Gastroesophageal sphincter (tissue), 4 donors: ENCODE measurements around the gene FSTL1. TPM values are rescaled to one million over a fixed set of nuclear protein-coding genes. Genes with fewer than 3 reads are reported as not detected.

ENCODE experiments used
- ATAC-seq: fragments of 150-250 bp; one replicate; pipeline ENCODE4 v1.9.1; 2016; ENCODE audit warnings: mild to moderate bottlenecking, moderate library complexity
- H3K27ac ChIP-seq, 4 donors: fragments of 200-600 bp; sonication (generic) in 3 of 4; 1 replicate in 3 of 4; 2 replicates in 1 of 4; pipeline ENCODE4 v1.5.1; 2016 to 2019
- H3K27me3 ChIP-seq: fragments of 200-600 bp; sonication (generic); one replicate; pipeline ENCODE4 v1.5.1; 2019
- H3K36me3 ChIP-seq, 2 donors: fragments of 200-600 bp; sonication (generic); one replicate each; pipeline ENCODE4 v1.5.1; 2019; ENCODE audit warnings: control low read depth in 1 of 2
- H3K4me1 ChIP-seq, 3 donors: fragments of 200-600 bp; sonication (generic); 1 replicate in 2 of 3; 2 replicates in 1 of 3; pipeline ENCODE4 v1.5.1; 2016 to 2019; ENCODE audit warnings: control low read depth in 2 of 3
- H3K4me3 ChIP-seq, 2 donors: fragments of 200-600 bp; sonication (generic); one replicate each; pipeline ENCODE4 v1.5.1; 2019; ENCODE audit warnings: mild to moderate bottlenecking in 1 of 2, moderate library complexity in 1 of 2
- H3K9me3 ChIP-seq, 3 donors: fragments of 200-600 bp; sonication (generic); one replicate each; pipeline ENCODE4 v1.5.1; 2017 to 2019; ENCODE audit warnings: control low read depth in 2 of 3
- EP300 ChIP-seq: sonication (generic); formaldehyde crosslinking; IDR thresholded peaks from one replicate; pipeline ENCODE4 v1.6.1; 2017; ENCODE audit warnings: antibody characterized with exemption, mild to moderate bottlenecking
- POLR2A ChIP-seq, 2 donors: fragments of 450-650 bp; IDR thresholded peaks; one replicate each; pipeline ENCODE4 v1.6.1; 2017; ENCODE audit warnings: antibody characterized with exemption in 2 of 2, mild to moderate bottlenecking in 2 of 2, moderate library complexity in 1 of 2
- POLR2AphosphoS5 ChIP-seq: sonication (generic); formaldehyde crosslinking; IDR thresholded peaks from one replicate; pipeline ENCODE4 v1.6.1; 2017; ENCODE audit warnings: antibody characterized with exemption
- WGBS, 2 donors: methylation state at CpG; one replicate each; pipeline ENCODE4 v1.1.5; 2018; ENCODE audit warnings: low coverage in 1 of 2; 5-methylcytosine and 5-hydroxymethylcytosine counted together
- total RNA-seq, 4 donors: library from RNA; depleted of rRNA; stranded (reverse); fragments of >200 nt; gene quantifications; one replicate each; pipeline ENCODE4 v1.1.0, GENCODE V29; 2016
- TF ChIP-seq, protein P1 (sequence below), 4 experiments: fragments of 200-600 bp in 2 of 4; fragments of 450-650 bp in 2 of 4; sonication (generic) in 1 of 4; IDR thresholded peaks; one replicate each; pipeline ENCODE4 v1.5.1; 2017 to 2019; ENCODE audit warnings: antibody characterized with exemption in 4 of 4, mild to moderate bottlenecking in 2 of 4, moderate library complexity in 2 of 4

The FSTL1 gene
- total RNA-seq, 4 donors from 2014 or later = 343 to 1,189 (median 766) TPM

DNA sequence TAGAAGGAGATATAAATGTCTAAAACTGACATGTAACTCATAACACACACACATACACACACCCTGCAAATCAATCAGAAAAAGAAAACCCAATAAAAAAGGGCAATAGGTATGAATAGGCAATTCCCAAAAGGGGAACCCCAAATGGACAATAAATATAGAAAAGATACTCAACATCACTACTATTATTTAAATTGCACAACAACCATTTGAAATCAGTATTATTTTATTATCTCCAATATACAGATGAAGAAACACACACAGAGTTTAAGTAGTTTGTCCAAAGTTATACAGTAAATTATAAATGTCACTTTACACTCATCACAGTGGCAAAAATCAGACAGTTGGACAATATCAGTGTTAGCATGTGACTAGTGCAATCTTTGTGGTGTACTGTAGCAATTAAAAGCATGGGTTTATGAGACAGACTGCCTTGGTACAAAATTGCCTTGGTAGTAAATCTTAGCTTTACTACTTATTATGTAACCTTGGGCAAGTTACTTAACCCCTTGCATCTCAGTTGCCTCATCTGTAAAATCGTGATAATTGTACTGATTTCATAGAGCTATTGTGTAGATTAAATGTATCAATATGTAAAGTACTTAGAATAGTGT is 3.4 kb upstream of the FSTL1 start:
- 93 to 100% methylated on average over 1 of the region's 1 CpG for WGBS, 2 donors
- Histone ChIP-seq H3K4me1 (peaks cover 0 to 14% (median 0%) of the 10 kb centered on the region in 3 donors), H3K36me3 (no peaks in the 10 kb centered on the region), H3K27me3 (no peaks in the 10 kb centered on the region), H3K4me3 (no peak overlapping the region), H3K27ac (no peak overlapping the region), H3K9me3 (no peaks in the 10 kb centered on the region)
- no peak for ATAC-seq
- no peak for TF ChIP-seq EP300
- TF ChIP-seq POLR2AphosphoS5 = no peak
- TF ChIP-seq POLR2A (IDR thresholded peaks at IDR 0.05) = no peak
- TF ChIP-seq, protein P1, sequence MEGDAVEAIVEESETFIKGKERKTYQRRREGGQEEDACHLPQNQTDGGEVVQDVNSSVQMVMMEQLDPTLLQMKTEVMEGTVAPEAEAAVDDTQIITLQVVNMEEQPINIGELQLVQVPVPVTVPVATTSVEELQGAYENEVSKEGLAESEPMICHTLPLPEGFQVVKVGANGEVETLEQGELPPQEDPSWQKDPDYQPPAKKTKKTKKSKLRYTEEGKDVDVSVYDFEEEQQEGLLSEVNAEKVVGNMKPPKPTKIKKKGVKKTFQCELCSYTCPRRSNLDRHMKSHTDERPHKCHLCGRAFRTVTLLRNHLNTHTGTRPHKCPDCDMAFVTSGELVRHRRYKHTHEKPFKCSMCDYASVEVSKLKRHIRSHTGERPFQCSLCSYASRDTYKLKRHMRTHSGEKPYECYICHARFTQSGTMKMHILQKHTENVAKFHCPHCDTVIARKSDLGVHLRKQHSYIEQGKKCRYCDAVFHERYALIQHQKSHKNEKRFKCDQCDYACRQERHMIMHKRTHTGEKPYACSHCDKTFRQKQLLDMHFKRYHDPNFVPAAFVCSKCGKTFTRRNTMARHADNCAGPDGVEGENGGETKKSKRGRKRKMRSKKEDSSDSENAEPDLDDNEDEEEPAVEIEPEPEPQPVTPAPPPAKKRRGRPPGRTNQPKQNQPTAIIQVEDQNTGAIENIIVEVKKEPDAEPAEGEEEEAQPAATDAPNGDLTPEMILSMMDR (IDR thresholded peaks at IDR 0.05) = no peak

DNA sequence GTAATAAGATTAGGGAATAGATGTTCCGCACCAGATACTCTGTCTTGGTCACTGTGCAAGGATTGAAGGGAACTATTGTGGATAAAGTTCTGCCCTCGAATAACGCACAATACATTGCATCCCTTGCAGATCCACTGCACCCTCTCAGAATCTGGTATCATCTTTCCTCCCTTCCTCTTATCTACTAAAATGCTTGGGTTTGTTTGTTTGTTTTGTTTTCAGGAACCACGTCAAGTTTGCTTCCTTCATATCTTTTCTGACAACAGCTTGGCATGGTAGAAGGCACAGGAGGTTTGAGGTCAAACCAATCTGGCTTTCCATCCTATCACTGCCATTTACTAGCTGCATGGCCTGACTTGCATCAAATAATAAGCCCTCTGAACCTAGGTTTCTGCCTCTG is 2.0 kb upstream of the FSTL1 start:
- no peak overlapping the region for H3K4me3 ChIP-seq
- no peaks in the 10 kb centered on the region for H3K36me3 ChIP-seq
- TF ChIP-seq, protein P1 (IDR thresholded peaks at IDR 0.05) = no peak
- H3K27ac ChIP-seq = peak overlapping the region in 1 of 4 donors; percentile 100
- 85 to 93% methylated on average over 4 of the region's 4 CpGs for WGBS, 2 donors
- H3K27me3 ChIP-seq = no peaks in the 10 kb centered on the region
- no peaks in the 10 kb centered on the region for H3K9me3 ChIP-seq
- H3K4me1 ChIP-seq = peaks cover 0 to 28% (median 7%) of the 10 kb centered on the region in 3 donors
- ATAC-seq = no peak

DNA sequence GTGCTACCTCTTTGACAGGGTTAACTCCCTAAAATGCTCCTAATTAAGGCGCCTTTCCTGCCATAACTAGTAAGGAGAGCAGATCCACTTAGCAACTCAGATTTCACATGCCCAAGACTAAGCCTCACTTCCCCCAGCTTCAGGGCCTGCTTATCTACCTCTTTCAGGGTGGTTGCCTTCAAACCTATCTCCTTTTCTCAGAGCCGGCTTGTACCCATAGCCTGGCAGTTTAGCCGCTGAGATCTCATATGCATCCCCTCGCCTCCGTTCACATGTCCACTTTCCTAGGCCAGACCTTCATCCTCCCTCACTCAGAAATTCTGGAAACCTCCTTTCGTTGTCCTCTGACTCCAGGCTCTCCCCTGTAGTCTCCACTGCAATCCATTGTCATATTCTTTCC is 1.0 kb upstream of the FSTL1 start:
- TF ChIP-seq, protein P1 (IDR thresholded peaks at IDR 0.05) = no peak
- TF ChIP-seq POLR2A (IDR thresholded peaks at IDR 0.05) (no peak), EP300 (no peak), POLR2AphosphoS5 (no peak)
- H3K27me3 ChIP-seq = no peaks in the 10 kb centered on the region
- H3K4me1 ChIP-seq = peaks cover under 1 to 38% (median 13%) of the 10 kb centered on the region in 3 donors
- 83 to 86% methylated on average over 1 to 5 of the region's 6 CpGs for WGBS, 2 donors
- no peaks in the 10 kb centered on the region for H3K9me3 ChIP-seq
- no peak for ATAC-seq
- peaks cover 0 to 4% of the 10 kb centered on the region in 2 donors for H3K36me3 ChIP-seq
- H3K27ac ChIP-seq = peak overlapping the region; percentile 88 to 100 (median 97)
- H3K4me3 ChIP-seq = peak overlapping the region in 1 of 2 donors; percentile 84

GRCh38 chr3:120451272-120451761 is 525 bp upstream of the FSTL1 start:
- no peaks in the 10 kb centered on the region for H3K27me3 ChIP-seq
- peaks cover 0 to 4% of the 10 kb centered on the region in 2 donors for H3K36me3 ChIP-seq
- H3K4me1 ChIP-seq = peaks cover 6 to 43% (median 14%) of the 10 kb centered on the region in 3 donors
- H3K9me3 ChIP-seq = no peaks in the 10 kb centered on the region
- peak; percentile 50 for ATAC-seq
- no peak for TF ChIP-seq POLR2A (IDR thresholded peaks at IDR 0.05)
- peak; percentile 4 for TF ChIP-seq POLR2AphosphoS5
- WGBS, 2 donors = 17 to 22% methylated on average over 6 to 19 of the region's 35 CpGs
- H3K27ac ChIP-seq = peak overlapping the region; percentile 88 to 100 (median 97)
- peak overlapping the region; percentile 70 to 84 for H3K4me3 ChIP-seq

- Histone ChIP-seq H3K36me3 (peaks cover 0 to 4% of the 10 kb centered on the region in 2 donors), H3K4me3 (peak overlapping the region; percentile 70 to 84), H3K27ac (peak overlapping the region; percentile 88 to 100 (median 97)), H3K4me1 (peaks cover 12 to 56% (median 21%) of the 10 kb centered on the region in 3 donors), H3K9me3 (no peaks in the 10 kb centered on the region), H3K27me3 (no peaks in the 10 kb centered on the region)
- TF ChIP-seq POLR2A (IDR thresholded peaks at IDR 0.05) (peak in 1 of 2 donors; percentile 21), POLR2AphosphoS5 (peak; percentile 82), EP300 (no peak)
- TF ChIP-seq, protein P1 (IDR thresholded peaks at IDR 0.05) = peak in 1 of 4 experiments; percentile 12
- WGBS, 2 donors = 1% methylated on average over 23 to 27 of the region's 32 CpGs
- ATAC-seq = peak; percentile 62
Observed at GRCh38 chr3:120449701-120450599, 842 bp downstream of the FSTL1 start.
